Fibroblast of skin of back (primary cell): ENCODE results near the gene DNAH17.
A peak's percentile ranks its signal among the peaks of the same experiment; 100 is the strongest.

Experiments
- DNase-seq: peaks from one replicate; pipeline ENCODE4 v3.0.0-alpha.2; 2013

The DNAH17 gene

DNA sequence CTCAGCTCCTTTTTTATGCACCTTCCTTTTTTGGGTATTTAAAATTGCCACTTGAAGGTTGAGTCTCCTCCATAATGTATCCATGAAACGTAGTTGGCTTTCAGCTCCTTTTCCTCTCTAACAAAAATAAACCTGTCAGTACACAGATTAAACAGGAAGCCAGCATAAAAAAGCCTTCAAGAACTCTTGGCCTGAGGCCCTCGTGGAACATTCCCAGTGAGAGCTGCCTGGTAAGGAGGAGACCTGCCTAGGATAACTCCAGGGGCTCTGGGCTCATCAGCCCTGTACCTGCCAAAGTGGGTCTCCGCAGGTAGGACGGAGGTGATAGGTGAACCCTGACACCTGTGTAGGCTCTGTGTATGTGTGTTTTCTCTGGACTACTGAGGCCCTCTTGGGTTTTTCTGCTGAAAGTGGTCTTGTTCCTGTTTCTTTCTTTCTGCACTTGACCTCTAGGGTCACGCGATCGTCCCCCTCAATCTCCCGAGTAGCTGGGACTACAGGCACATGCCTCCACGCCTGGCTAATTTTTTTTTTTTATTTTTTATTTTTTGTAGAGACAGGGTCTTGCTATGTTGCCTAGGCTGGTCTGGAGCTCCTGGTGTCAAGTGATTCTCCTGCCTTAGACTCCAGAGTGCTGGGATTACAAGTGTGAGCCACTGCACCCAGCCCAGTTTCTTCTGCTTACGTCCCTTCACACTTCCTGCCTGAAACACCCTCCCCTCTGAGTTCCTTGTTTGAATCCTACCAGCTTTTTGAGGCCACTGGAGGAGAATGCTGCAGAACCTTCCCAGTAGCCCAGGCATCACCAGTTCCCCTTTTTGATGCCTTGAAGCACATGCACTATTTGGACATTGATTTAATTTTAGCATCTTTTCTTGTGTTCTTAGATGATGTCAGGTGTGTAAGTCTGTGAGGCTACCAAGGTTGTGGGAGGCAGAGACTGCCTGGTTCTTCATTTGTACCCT lies 188.9 kb downstream of the DNAH17 start:
- no peak for DNase-seq

DNA sequence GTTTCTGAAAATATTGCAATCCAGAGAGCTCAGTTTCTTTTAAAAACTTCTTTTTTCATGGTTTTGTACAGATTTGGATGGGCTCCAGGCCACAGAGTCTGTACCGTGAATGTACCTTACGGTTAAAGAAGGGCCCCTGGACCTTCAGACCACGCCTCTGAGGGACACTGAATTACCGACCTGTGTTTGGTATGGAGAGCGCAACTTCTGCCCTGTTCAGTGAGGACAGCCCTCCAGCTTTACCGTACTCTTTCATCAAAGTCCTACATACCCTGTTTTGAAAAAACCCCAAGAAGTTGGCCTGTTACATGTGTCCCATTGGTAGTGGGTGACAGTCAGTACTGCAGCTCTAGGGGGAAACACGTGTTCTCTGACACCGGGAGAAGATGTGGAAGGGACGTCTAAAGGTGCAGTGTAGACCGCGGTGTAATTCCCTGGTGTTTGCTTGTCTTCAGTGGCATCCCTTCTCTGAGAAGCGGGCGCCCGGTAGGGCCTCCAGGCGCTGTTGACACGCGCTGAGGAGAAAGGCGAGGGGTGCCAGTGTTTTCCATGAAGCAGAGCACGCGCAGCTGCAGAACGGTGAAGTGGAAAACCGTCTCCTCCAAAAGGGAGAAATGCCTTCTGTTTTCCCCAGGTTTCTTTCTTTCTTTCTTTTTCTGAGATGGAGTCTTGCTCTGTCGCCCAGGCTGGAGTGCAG lies 192.6 kb downstream of the DNAH17 start:
- DNase-seq: no peak

- DNase-seq: peak; percentile 96
Observed at GRCh38 chr17:78383725-78384471, 193.3 kb downstream of the DNAH17 start.

GRCh38 chr17:78381601-78382232 lies 195.5 kb downstream of the DNAH17 start:
- DNase-seq: no peak

- DNase-seq: no peak
Observed at GRCh38 chr17:78380370-78380769, 196.8 kb downstream of the DNAH17 start.

DNA sequence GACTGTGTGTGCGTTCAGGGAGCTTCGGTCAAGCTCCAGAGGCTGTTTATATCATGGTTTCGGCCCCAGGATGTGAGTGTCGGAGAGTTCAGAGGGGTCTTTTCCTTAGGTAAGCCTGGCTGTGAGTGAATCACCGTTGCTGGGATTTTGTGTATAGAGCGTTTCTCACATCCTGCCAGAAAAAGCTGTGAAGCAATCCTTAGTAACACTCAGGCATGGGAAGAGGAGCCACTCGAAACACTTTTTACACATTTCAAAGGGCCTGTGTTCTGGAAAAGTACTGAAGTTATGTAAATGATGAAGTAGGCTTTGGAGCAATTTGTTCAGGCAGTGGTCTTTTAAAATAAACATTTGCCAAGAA lies 198.1 kb downstream of the DNAH17 start:
- peak; percentile 70 for DNase-seq

DNA sequence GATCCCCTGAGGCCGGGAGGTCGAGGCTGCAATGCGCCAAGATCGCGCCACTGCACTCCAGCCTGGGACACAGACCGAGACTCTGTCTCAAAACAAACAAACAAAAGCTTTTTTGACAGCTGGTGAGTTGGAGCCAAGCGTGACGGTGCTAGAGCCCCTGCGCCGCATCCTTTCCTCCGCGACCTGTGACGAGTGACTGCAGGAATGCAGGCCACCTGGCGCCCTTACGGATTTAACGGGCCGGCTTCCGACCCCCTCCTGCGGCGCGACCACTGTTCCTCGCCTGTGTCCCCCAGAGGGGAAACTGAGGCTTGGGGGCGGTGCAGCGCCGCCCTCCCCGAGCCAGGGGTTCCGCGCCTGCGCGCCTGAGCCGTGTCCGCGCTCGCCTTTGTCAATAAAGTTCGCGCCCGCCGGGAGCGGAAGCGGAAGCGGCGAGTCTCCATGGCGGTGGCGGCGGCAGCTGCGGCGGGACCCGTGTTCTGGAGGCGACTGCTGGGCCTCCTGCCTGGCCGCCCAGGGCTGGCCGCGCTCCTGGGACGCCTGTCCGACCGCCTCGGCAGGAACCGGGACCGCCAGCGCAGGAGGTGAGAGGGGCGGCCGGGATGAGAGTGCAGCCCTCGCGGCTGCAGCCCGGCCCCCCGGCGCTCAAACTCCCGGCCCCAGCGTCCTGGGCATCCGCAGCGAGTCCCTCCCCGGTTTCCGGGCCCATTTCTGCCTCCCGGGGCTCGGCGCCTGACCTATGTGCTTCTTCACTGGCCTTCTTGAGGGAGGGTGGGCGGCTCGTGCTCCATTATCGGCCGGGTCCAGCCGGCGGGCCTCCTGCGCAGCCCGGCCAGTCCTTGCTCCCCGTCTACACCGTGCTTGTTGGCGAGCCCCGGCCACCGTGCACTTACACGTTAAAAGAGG lies 198.7 kb downstream of the DNAH17 start, which contains the start of gene PGS1:
PGS1 (plus strand) TSS at position 425 of the 906 bp plus-strand sequence; CDS start at position 442, 17 bp downstream.
- DNase-seq: peak; percentile 79

DNA sequence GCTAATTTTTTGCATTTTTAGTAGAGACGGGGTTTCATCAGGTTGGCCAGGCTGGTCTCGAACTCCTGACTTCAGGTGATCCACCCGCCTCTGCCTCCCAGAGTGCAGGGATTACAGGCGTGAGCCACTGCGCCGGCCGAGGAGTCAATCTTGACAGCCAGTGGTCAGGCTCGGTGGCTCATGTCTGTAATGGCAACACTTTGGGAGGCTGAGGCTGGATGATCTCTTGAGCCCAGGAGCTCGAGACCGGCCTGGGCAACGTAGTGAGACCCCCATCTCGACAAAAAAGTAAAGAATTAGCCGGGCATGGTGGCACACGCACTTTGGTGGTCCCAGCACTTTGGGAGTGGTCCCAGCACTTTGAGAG lies 199.4 kb downstream of the DNAH17 start:
- no peak for DNase-seq

DNA sequence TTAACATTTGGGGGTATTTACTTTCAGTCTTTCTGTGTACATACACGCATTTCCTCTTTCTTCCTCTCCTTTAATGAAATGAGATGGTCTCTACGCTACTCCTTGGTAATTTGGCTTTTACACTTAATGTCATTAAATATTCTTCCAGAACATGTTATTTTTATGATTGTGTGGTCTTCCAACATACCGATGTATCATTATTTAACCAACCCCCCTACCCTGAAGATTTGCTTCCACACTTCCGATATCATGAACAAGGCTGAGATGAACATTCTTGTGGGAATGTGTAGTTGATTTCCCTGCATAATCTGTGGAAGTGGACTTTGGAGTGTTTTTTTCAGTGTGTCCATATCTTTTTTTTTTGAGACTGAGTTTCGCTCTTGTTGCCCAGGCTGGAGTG lies 201.0 kb downstream of the DNAH17 start:
- no peak for DNase-seq

DNA sequence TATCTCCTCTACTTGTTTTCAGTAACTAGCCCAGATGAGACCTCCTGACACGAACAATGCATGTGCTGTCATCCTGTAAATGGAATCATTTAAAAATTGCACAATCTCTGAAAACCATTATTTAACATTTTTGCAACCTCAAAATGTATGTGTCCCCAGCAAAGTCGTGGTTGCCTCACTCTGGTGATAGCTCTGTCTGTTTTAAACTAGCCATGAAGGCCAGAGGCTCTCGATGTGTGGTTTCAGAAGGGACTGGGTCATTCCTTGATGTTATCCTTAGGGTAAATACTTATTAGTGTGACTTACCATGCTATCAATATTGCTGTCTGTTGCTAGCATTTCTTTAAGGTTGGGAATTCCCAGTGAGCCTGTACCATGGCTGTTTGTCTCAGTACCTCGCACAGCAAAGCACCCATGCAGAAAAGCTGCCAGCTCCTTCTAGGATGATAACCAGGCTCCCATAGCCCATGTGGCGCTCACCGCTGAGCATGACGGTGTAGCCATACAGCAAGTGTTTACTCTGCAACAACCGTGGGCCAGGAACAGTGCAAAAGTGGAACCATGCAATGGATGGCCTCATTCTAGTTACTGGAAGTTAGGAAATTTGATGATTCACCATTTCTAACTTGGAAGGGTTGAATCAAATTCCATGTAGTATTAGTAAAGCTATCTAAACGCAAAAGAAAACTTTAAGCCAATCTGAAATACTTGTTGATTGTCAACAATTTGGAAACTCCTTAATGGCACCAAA lies 201.6 kb downstream of the DNAH17 start:
- DNase-seq: peak; percentile 91

DNA sequence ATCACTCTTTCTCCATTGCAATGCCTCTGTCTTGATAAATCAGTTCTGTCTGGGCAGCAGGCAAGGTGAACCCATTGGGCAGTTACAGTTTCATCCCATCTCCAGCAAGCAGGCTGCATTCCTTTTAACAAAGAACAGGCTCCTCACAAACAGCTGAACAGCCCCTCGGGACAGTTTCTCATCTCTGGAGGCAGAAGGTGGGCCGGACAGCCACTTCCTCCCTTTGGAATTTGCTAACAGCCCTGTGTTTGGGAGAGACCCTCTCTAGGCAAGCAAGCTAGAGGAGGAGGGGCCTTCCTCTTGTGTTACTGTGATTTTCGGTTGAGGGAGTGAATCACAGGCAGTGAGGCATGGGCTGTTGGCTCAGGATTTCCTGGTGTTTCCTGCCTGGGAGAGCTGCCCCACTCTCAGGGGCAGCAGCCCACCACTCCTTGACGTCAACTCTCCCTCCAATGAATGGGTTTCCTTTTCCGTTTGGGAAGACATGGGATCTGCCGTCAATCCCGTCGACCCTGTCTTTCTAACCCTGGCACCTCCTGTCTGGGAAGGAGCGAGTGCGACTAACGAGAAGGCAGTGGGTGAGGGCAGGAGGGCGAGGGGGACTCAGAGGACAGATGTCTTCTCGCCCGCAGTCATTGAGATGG lies 202.4 kb downstream of the DNAH17 start:
- DNase-seq: peak; percentile 90

DNA sequence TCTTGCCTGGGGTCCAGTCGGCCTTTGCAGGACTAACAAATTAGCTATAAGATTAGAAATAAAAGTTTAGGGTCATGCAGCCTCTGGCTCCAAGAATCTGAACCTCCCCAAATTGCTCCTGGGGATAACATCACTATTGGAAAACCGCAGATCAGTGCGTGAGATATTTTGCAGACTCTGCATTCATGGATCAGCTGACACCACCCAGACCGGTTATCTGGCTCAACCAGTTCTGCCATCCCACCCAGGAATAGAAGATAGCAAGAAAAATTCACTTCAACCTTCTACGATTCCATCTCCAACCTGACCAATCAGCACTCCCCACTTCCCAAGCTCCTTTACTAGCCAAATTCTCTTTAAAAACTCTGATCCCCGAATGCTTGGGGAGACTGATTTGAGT lies 203.0 kb downstream of the DNAH17 start:
- DNase-seq: no peak
